ENCODE measurements around the gene NSUN5.

DNA sequence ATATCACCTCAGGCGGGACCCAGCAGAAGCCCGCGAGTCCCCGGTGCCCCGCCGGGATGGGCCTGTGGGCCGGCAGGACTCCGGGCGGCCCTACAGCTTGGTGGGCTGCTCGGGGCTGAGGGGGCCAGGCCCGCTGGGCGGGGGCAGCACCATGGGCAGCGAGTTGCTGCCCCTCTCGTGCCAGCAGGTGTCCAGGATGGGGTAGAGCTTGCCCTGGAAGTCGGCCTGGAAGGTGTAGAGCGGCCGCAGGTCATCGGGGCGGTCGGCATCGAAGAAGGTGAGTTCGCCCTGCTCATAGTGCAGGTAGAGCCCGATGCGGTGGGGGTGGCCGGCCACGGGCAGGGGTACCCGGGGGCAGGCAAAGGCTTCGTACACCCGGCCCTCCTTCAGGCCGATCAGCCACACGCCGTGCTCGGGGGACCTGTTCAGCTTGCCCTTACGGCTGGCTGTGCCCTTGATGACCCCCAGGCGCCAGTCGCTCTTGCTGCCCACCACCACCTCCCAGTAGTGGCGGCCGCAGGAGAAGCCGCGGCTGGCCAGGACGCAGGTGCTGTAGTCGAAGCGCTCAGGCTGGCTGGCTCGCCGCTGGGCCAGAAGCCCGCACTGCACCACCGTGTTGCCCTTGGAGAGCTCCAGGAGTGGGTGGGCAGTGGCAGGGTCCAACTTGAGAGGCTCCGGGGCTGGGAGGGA, 4.3 kb upstream of the NSUN5 start:
- no peak for TF ChIP-seq POLR2AphosphoS5 (IDR thresholded peaks at IDR 0.05)
- TF ChIP-seq, protein P1, sequence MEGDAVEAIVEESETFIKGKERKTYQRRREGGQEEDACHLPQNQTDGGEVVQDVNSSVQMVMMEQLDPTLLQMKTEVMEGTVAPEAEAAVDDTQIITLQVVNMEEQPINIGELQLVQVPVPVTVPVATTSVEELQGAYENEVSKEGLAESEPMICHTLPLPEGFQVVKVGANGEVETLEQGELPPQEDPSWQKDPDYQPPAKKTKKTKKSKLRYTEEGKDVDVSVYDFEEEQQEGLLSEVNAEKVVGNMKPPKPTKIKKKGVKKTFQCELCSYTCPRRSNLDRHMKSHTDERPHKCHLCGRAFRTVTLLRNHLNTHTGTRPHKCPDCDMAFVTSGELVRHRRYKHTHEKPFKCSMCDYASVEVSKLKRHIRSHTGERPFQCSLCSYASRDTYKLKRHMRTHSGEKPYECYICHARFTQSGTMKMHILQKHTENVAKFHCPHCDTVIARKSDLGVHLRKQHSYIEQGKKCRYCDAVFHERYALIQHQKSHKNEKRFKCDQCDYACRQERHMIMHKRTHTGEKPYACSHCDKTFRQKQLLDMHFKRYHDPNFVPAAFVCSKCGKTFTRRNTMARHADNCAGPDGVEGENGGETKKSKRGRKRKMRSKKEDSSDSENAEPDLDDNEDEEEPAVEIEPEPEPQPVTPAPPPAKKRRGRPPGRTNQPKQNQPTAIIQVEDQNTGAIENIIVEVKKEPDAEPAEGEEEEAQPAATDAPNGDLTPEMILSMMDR (IDR thresholded peaks at IDR 0.05), result no peak
